Islet precursor cell (in vitro differentiated cells): ENCODE data around the gene FUT8.
"Not testable (repeated sequence)": the region's sequence is repeated elsewhere in the genome, so short reads cannot be mapped to it uniquely, and the experiment has no call there.

Experiments
- DNase-seq: peaks from one replicate; pipeline ENCODE4 v3.0.0-alpha.2; 2018

Gene FUT8

GRCh38 chr14:65456247-65456646 is 43.7 kb downstream of the FUT8 start:
- no peak for DNase-seq

GRCh38 chr14:65461730-65462129 is 49.2 kb downstream of the FUT8 start:
- no peak for DNase-seq

GRCh38 chr14:65462411-65462810 is 49.9 kb downstream of the FUT8 start:
- no peak for DNase-seq

GRCh38 chr14:65465584-65465983 is 53.1 kb downstream of the FUT8 start:
- no peak for DNase-seq

- not testable (repeated sequence) for DNase-seq
Observed at GRCh38 chr14:65467926-65468325, 55.4 kb downstream of the FUT8 start.

GRCh38 chr14:65469903-65470302 is 57.4 kb downstream of the FUT8 start:
- DNase-seq: no peak

GRCh38 chr14:65470404-65470880 is 57.9 kb downstream of the FUT8 start:
- peak; percentile 60 for DNase-seq

- peak; percentile 48 for DNase-seq
Observed at GRCh38 chr14:65471038-65471878, 58.7 kb downstream of the FUT8 start.

GRCh38 chr14:65472189-65472588 is 59.7 kb downstream of the FUT8 start:
- no peak for DNase-seq

GRCh38 chr14:65476273-65476941 is 63.9 kb downstream of the FUT8 start:
- DNase-seq: no peak

- DNase-seq: no peak
Observed at GRCh38 chr14:65476942-65477318, 64.4 kb downstream of the FUT8 start.

- no peak for DNase-seq
Observed at GRCh38 chr14:65478017-65478416, 65.5 kb downstream of the FUT8 start.

GRCh38 chr14:65478596-65478995 is 66.1 kb downstream of the FUT8 start:
- no peak for DNase-seq

- no peak for DNase-seq
Observed at GRCh38 chr14:65479386-65479785, 66.9 kb downstream of the FUT8 start.

- no peak for DNase-seq
Observed at GRCh38 chr14:65482757-65483438, 70.4 kb downstream of the FUT8 start.

GRCh38 chr14:65483647-65484046 is 71.1 kb downstream of the FUT8 start:
- no peak for DNase-seq

- no peak for DNase-seq
Observed at GRCh38 chr14:65485516-65485915, 73.0 kb downstream of the FUT8 start.

GRCh38 chr14:65486863-65487262 is 74.3 kb downstream of the FUT8 start:
- DNase-seq: no peak

- DNase-seq: no peak
Observed at GRCh38 chr14:65487783-65488494, 75.4 kb downstream of the FUT8 start.

- DNase-seq: no peak
Observed at GRCh38 chr14:65491274-65491673, 78.7 kb downstream of the FUT8 start.

- DNase-seq: no peak
Observed at GRCh38 chr14:65492266-65492665, 79.7 kb downstream of the FUT8 start.

GRCh38 chr14:65495196-65495595 is 82.7 kb downstream of the FUT8 start:
- DNase-seq: no peak
